Skin epidermis (tissue), 12 donors: ENCODE results near the gene EFEMP2.

Experiments
- H3K27ac ChIP-seq, 21 experiments: fragments of 200-600 bp; sonication (generic) in 11 of 21; one replicate each; pipeline ENCODE4 v1.5.0; 2020; ENCODE audit warnings: mild to moderate bottlenecking in 3 of 21, inconsistent platforms in 2 of 21, moderate library complexity in 2 of 21
- H3K4me3 ChIP-seq, 7 experiments: fragments of 200-600 bp; sonication (generic) in 2 of 7; one replicate each; pipeline ENCODE4 v1.5.0; 2020; ENCODE audit warnings: inconsistent platforms in 2 of 7, mild to moderate bottlenecking in 2 of 7, moderate library complexity in 1 of 7

Gene EFEMP2

GRCh38 chr11:65872586-65873317, at the start of gene EFEMP2:
TSS of gene EFEMP2 (minus strand) at chr11:65872800. CDS start at chr11:65872354, 446 bp downstream.
- Histone ChIP-seq H3K4me3 (peak within 1 kb of the TSS; percentile 36 to 54 (median 44)), H3K27ac (peak within 1 kb of the TSS; percentile 49 to 95 (median 84))

- H3K27ac ChIP-seq, result no peak overlapping the region
- no peak overlapping the region for H3K4me3 ChIP-seq
These were observed 49.3 kb upstream of the EFEMP2 start for GRCh38 chr11:65921876-65922275.

- H3K27ac ChIP-seq, result peak overlapping the region in 11 of 21 experiments; percentile 12 to 100 (median 94)
These were observed 48.5 kb upstream of the EFEMP2 start for GRCh38 chr11:65921033-65921555.

GRCh38 chr11:65920372-65920802, 47.8 kb upstream of the EFEMP2 start:
- Histone ChIP-seq H3K4me3 (peak overlapping the region; percentile 77 to 98 (median 96)), H3K27ac (peak overlapping the region in 19 of 21 experiments; percentile 86 to 100 (median 94))

More at GRCh38 chr11:65921033-65921555, 48.5 kb upstream of the EFEMP2 start:
- H3K4me3 ChIP-seq, result peak overlapping the region in 2 of 7 experiments; percentile 77 to 96

GRCh38 chr11:65919573-65920371, 47.2 kb upstream of the EFEMP2 start:
- Histone ChIP-seq H3K27ac (peak overlapping the region; percentile 76 to 100 (median 94)), H3K4me3 (peak overlapping the region; percentile 77 to 98 (median 96))

- peak within 1 kb of the TSS; percentile 77 to 98 (median 96) for H3K4me3 ChIP-seq
- peak within 1 kb of the TSS; percentile 92 to 100 (median 97) for H3K27ac ChIP-seq
These were observed 46.6 kb upstream of the EFEMP2 start, which contains the start of gene DRAP1 for GRCh38 chr11:65919141-65919572. TSS of gene DRAP1 (plus strand) at chr11:65919426. CDS start at chr11:65919502, 76 bp downstream.

- Histone ChIP-seq H3K27ac (peak within 1 kb of the TSS; percentile 92 to 100 (median 97)), H3K4me3 (peak within 1 kb of the TSS; percentile 77 to 98 (median 96))
These were observed 45.9 kb upstream of the EFEMP2 start, which contains the start of gene C11orf68 for GRCh38 chr11:65918211-65919140. TSS of gene C11orf68 (minus strand) at chr11:65919062. CDS start at chr11:65919031, 31 bp downstream.

GRCh38 chr11:65917434-65918210, 45.0 kb upstream of the EFEMP2 start:
- peak overlapping the region in 20 of 21 experiments; percentile 93 to 100 (median 98) for H3K27ac ChIP-seq
- H3K4me3 ChIP-seq, result peak overlapping the region; percentile 71 to 96 (median 83)

GRCh38 chr11:65917077-65917433, 44.5 kb upstream of the EFEMP2 start:
- H3K27ac ChIP-seq, result peak overlapping the region in 15 of 21 experiments; percentile 68 to 100 (median 98)
- H3K4me3 ChIP-seq, result peak overlapping the region in 1 of 7 experiments; percentile 77

GRCh38 chr11:65916391-65916790, 43.8 kb upstream of the EFEMP2 start:
- peak overlapping the region in 20 of 21 experiments; percentile 0 to 100 (median 96) for H3K27ac ChIP-seq
- H3K4me3 ChIP-seq, result no peak overlapping the region

- Histone ChIP-seq H3K4me3 (no peak overlapping the region), H3K27ac (peak overlapping the region in 20 of 21 experiments; percentile 0 to 100 (median 96))
These were observed 43.2 kb upstream of the EFEMP2 start for GRCh38 chr11:65915821-65916251.

- no peak overlapping the region for H3K4me3 ChIP-seq
- H3K27ac ChIP-seq, result peak overlapping the region in 20 of 21 experiments; percentile 27 to 100 (median 96)
These were observed 42.7 kb upstream of the EFEMP2 start for GRCh38 chr11:65915101-65915820.

- peak overlapping the region in 14 of 21 experiments; percentile 0 to 76 (median 47) for H3K27ac ChIP-seq
- H3K4me3 ChIP-seq, result no peak overlapping the region
These were observed 40.2 kb upstream of the EFEMP2 start for GRCh38 chr11:65912845-65913244.

- Histone ChIP-seq H3K27ac (peak overlapping the region in 17 of 21 experiments; percentile 0 to 76 (median 56)), H3K4me3 (no peak overlapping the region)
These were observed 39.3 kb upstream of the EFEMP2 start for GRCh38 chr11:65911682-65912568.

GRCh38 chr11:65907878-65908277, 35.3 kb upstream of the EFEMP2 start:
- Histone ChIP-seq H3K4me3 (no peak overlapping the region), H3K27ac (no peak overlapping the region)

GRCh38 chr11:65906602-65907001, 34.0 kb upstream of the EFEMP2 start:
- Histone ChIP-seq H3K27ac (no peak overlapping the region), H3K4me3 (no peak overlapping the region)
